Measurements from ENCODE around the gene CCAR1.
"Not testable (repeated sequence)": the region's sequence is repeated elsewhere in the genome, so short reads cannot be mapped to it uniquely, and the experiment has no call there.

CCAR1 gene

DNA sequence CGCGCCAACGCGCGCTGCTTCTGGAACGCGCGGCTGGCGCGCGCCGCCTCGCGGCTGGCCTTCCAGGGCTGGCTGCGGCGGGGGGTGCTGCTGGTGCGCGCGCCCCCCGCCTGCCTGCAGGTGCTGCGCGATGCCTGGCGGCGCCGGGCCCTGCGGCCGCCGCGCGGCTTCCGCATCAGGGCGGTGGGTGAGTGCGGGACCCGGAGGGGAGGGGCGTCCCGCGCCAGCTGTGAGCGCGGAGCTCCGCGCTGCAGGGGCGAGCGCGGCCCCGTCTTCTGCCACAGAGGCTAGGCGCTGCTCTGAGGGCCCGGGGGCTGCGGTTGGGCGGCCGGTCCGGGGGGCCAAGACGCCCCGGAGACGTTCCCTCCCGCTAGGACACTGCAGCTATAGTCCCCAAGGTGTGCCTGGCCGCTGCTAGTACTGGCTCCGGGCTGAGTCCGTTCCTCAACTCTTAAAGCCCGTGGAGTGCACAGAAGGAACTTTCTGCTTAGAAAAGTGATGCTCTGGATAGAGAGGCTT is 107.1 kb downstream of the CCAR1 start:
- DNase-seq: peak; percentile 4

DNA sequence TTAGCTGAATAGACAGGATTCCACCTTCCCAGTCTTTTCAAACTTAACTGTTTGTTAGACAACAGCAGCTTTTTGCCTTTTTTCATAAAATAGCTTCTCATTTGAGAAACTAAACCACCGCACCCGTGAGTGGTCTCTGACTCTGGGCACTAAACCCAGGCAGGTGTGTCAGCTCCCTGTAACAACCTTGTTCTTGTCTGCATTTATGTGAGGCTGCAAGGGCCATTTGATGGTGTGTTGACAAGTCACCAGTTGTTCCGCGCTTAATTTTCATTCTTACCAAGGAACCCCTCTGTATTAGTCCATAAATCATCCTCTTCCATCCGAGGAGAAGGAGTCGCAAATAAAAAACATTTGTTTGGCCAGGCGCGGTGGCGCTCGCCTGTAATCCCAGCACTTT is 107.8 kb downstream of the CCAR1 start:
- no peak for DNase-seq

- no peak for DNase-seq
Observed at GRCh38 chr10:68829521-68829920, 108.5 kb downstream of the CCAR1 start.

DNA sequence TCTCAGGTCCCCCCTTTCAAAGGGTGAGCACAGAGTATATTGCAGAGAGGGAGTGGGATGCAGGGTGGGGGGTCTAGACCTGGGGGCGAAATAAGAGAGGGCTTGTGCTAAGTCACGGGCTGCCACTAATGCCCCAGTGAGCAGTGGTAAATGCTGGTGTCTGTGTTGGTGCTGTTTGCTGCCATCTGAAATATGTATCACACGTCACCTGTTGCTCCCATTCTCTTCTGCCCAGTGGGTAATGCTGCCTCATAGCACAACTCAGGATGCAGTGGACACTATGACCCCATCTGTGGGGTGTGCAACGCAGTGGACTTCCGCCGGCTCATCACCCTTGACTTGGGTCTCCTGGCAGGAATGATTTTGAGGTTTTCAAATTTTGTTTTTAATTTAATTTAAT is 108.9 kb downstream of the CCAR1 start:
- DNase-seq: no peak

GRCh38 chr10:68831961-68832455 is 111.0 kb downstream of the CCAR1 start:
- DNase-seq: no peak

DNA sequence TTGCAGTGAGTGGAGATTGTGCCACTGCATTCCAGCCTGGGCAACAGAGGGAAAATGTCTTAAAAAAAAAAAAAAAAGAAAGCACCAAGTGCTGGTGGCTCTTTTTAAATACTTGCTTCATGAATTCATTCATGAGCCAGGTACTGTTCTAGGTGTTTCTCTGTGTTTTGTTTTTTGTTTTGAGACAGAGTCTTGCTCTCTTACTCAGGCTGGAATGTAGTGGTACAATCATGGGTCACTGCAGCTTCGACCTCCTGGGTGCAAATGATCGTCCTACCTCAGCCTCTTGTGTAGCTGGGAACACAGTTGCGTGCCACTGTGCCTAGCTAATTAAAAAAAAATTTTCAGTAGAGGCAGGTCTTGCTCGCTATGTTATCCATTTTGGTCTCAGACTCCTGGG is 111.6 kb downstream of the CCAR1 start:
- no peak for DNase-seq

GRCh38 chr10:68837626-68838322 is 116.7 kb downstream of the CCAR1 start:
- no peak for DNase-seq

DNA sequence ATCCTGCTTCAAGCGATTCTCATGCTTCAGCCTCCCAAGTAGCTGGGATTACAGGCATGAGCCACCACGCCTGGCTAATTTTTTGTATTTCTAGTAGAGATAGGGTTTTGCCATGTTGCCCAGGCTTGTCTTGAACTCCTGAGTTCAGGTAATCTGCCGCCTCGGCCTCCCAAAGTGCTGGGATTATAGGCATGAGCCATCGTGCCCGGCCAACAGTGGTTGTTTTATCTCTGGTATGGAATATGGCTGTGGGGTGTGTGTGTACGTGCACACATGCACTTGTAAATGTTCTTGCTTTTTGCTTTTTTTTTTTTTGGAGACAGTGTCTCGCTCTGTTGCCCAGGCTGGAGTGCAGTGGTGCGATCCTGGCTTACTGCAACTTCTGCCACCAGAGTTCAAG is 119.6 kb downstream of the CCAR1 start:
- DNase-seq: not testable (repeated sequence)
